K562 (cell line): ENCODE data around the gene CREB3L1. TPM values are rescaled to one million over a fixed set of nuclear protein-coding genes. Genes with fewer than 3 reads are reported as not detected.

ENCODE experiments used
- ATAC-seq: fragments of 200-7000 bp; cut with Tn5 transposase; 3 replicates; pipeline ENCODE4 v1.9.1; 2020; ENCODE audit warnings: moderate library complexity
- BruUV-seq: library from RNA; stranded (reverse); fragments of 400-500 nt; replicated peaks from 2 replicates; lab custom pipeline; 2021; lab: Mats Ljungman, UMichigan
- CTCF ChIA-PET: fragments of 300-600 bp; formaldehyde crosslinking; extraction: SDS; loops from one replicate; lab custom pipeline; 2021; ENCODE audit warnings: low intra/inter-chr PET ratio; lab: Yijun Ruan, JAX
- POLR2A ChIA-PET: fragments of 300-600, 350-650 bp; sonication (Branson Sonifier 250); formaldehyde crosslinking; extraction: SDS; loops from one replicate; lab custom pipeline; 2021; ENCODE audit warnings: antibody characterized with exemption, inconsistent platforms; lab: Yijun Ruan, JAX
- DNase-seq, 4 experiments: peaks; one replicate each; pipeline versions ENCODE4 v3.0.0 to v3.0.0-alpha.2; 2011 to 2018; ENCODE audit warnings: low spot score in 3 of 4, mixed read lengths in 3 of 4; ENCODE audit errors: extremely low read depth in 1 of 4
- FAIRE-seq: peaks from 2 replicates; lab custom pipeline; 2011; peaks lifted over from hg19 to GRCh38; lab: Jason Lieb, UNC
- H2AFZ ChIP-seq: 2 replicates; pipeline ENCODE4 v1.6.0; 2011; ENCODE audit warnings: low read depth, low read length, control low read depth, inconsistent platforms
- H3K27ac ChIP-seq: fragments of 200-600 bp; 3 replicates; pipeline ENCODE4 v1.8.0; 2011; ENCODE audit warnings: low read depth, mild to moderate bottlenecking, control low read depth, inconsistent platforms, low read length, moderate library complexity, mixed read lengths; ENCODE audit errors: extremely low read depth
- H3K27me3 ChIP-seq, 2 experiments: fragments of 300-600 bp in 1 of 2; 2 replicates in 1 of 2; 3 replicates in 1 of 2; pipeline versions ENCODE4 v1.6.0 to v1.8.0; 2011; ENCODE audit warnings: inconsistent platforms in 2 of 2, low read length in 2 of 2, mild to moderate bottlenecking in 1 of 2, mixed read lengths in 1 of 2, moderate library complexity in 1 of 2; ENCODE audit not compliant: control insufficient read depth in 2 of 2, insufficient read depth in 2 of 2
- H3K36me3 ChIP-seq: fragments of 300-600 bp; 3 replicates; pipeline ENCODE4 v1.8.0; 2011; ENCODE audit warnings: mild to moderate bottlenecking, low read length, inconsistent platforms; ENCODE audit not compliant: control insufficient read depth, insufficient read depth
- H3K4me1 ChIP-seq, 2 experiments: fragments of 200-600 bp in 1 of 2; replicated peaks in 1 of 2; 2 replicates in 1 of 2; 3 replicates in 1 of 2; pipeline versions ENCODE4 v1.5.1 to v1.8.0; 2011; ENCODE audit warnings: inconsistent platforms in 2 of 2, low read length in 2 of 2, mild to moderate bottlenecking in 1 of 2, mixed read lengths in 1 of 2, moderate library complexity in 1 of 2; ENCODE audit not compliant: control insufficient read depth in 2 of 2, insufficient read depth in 2 of 2
- H3K4me2 ChIP-seq: 2 replicates; pipeline ENCODE4 v1.6.1; 2011; ENCODE audit warnings: low read length, control low read depth, inconsistent platforms, mixed read lengths; ENCODE audit not compliant: insufficient read depth
- H3K4me3 ChIP-seq: fragments of 200-600 bp; sonication (generic), shearing (Covaris generic); 2 replicates; pipeline ENCODE4 v1.5.1; 2016; ENCODE audit warnings: control low read depth, inconsistent platforms
- H3K79me2 ChIP-seq: fragments of 200-600 bp; 3 replicates; pipeline ENCODE4 v1.8.0; 2011; ENCODE audit warnings: low read length, inconsistent platforms; ENCODE audit not compliant: control insufficient read depth, insufficient read depth
- H3K9ac ChIP-seq, 2 experiments: 2 replicates each; pipeline versions ENCODE4 v1.6.0 to v1.6.1; 2011; ENCODE audit warnings: low read depth in 2 of 2, low read length in 2 of 2, control low read depth in 1 of 2, inconsistent platforms in 1 of 2, mild to moderate bottlenecking in 1 of 2, mixed read lengths in 1 of 2; ENCODE audit not compliant: insufficient read depth in 1 of 2
- H3K9me1 ChIP-seq: one replicate; pipeline ENCODE4 v1.6.0; 2011; ENCODE audit warnings: inconsistent platforms, mild to moderate bottlenecking, low read length, moderate library complexity; ENCODE audit not compliant: control insufficient read depth, insufficient read depth
- H3K9me3 ChIP-seq: replicated peaks from 2 replicates; pipeline ENCODE4 v1.5.1; 2011; ENCODE audit warnings: low read depth, low read length, inconsistent platforms; ENCODE audit not compliant: control insufficient read depth, insufficient read depth
- H4K20me1 ChIP-seq: replicated peaks from 2 replicates; pipeline ENCODE4 v1.6.1; 2011; ENCODE audit warnings: low read length, inconsistent platforms, mixed read lengths; ENCODE audit not compliant: control insufficient read depth, insufficient read depth
- ARHGAP35 ChIP-seq: fragments of 450-650 bp; IDR thresholded peaks from 2 replicates; pipeline ENCODE4 v1.6.1; 2018; ENCODE audit not compliant: partially characterized antibody
- ATF3 ChIP-seq, 2 experiments: fragments of 450-650 bp in 1 of 2; sonication (generic) in 1 of 2; formaldehyde crosslinking in 1 of 2; IDR thresholded peaks in 1 of 2; conservative IDR thresholded peaks in 1 of 2; 2 replicates each; pipeline versions ENCODE4 v1.6.1 to v1.8.1; 2016 to 2023; ENCODE audit warnings: mild to moderate bottlenecking in 2 of 2, moderate library complexity in 2 of 2, inconsistent platforms in 1 of 2, missing genetic modification reagents in 1 of 2
- ATF6 ChIP-seq: sonication (generic); formaldehyde crosslinking; IDR thresholded peaks from 2 replicates; pipeline ENCODE4 v1.4.0; 2020; ENCODE audit warnings: mild to moderate bottlenecking, missing genetic modification reagents
- CEBPB ChIP-seq: fragments of 450-650 bp; IDR thresholded peaks from 2 replicates; pipeline ENCODE4 v1.6.1; 2016; ENCODE audit warnings: missing genetic modification characterization, missing compliant biosample characterization
- CEBPG ChIP-seq, 3 experiments: fragments of 200-800 bp in 1 of 3; sonication (Bioruptor generic) in 1 of 3; sonication (generic) in 1 of 3; formaldehyde crosslinking in 1 of 3; IDR thresholded peaks in 2 of 3; conservative IDR thresholded peaks in 1 of 3; 2 replicates each; pipeline versions ENCODE4 v1.6.1 to v1.8.0; 2016 to 2022; ENCODE audit warnings: missing compliant biosample characterization in 2 of 3, missing genetic modification characterization in 2 of 3, mild to moderate bottlenecking in 1 of 3, missing genetic modification reagents in 1 of 3
- ETV1 ChIP-seq: fragments of 450-650 bp; conservative IDR thresholded peaks from 2 replicates; pipeline ENCODE4 v1.6.1; 2016; ENCODE audit warnings: missing genetic modification characterization, control low read depth, low read depth, missing compliant biosample characterization
- FOXP4 ChIP-seq: sonication (generic); formaldehyde crosslinking; IDR thresholded peaks from 2 replicates; pipeline ENCODE4 v1.8.0; 2022; ENCODE audit warnings: mild to moderate bottlenecking, missing genetic modification reagents, borderline replicate concordance
- MAZ ChIP-seq, 2 experiments: fragments of 450-650 bp in 1 of 2; sonication (generic) in 1 of 2; formaldehyde crosslinking; IDR thresholded peaks in 1 of 2; conservative IDR thresholded peaks in 1 of 2; 2 replicates each; pipeline versions ENCODE4 v1.4.0 to v1.5.0; 2020; ENCODE audit warnings: mild to moderate bottlenecking in 1 of 2, missing genetic modification reagents in 1 of 2
- ZNF174 ChIP-seq: fragments of 250-450 bp; sonication (Bioruptor Pico); IDR thresholded peaks from 2 replicates; pipeline ENCODE4 v1.4.0; 2020; ENCODE audit warnings: mild to moderate bottlenecking
- ZNF583 ChIP-seq: fragments of 250-450 bp; sonication (Bioruptor Pico); IDR thresholded peaks from 2 replicates; pipeline ENCODE4 v1.4.0; 2020
- WGBS: fragments of 100-300 bp; shearing (Covaris generic); methylation state at CpG from one replicate; pipeline ENCODE4 v1.1.6; 2016; ENCODE audit warnings: low coverage, mixed read lengths; ENCODE audit not compliant: insufficient coverage; ENCODE audit errors: missing lambda C conversion rate; 5-methylcytosine and 5-hydroxymethylcytosine counted together
- in situ Hi-C: fragments of 300-500 bp; cut with MboI; formaldehyde crosslinking; loops from 4 replicates; pipeline ENCODE4 v1.15.0; 2018; ENCODE audit warnings: inconsistent platforms, mixed read lengths
- intact Hi-C: fragments of 100-400 bp; cut with micrococcal nuclease; formaldehyde crosslinking; loops from 2 replicates; pipeline ENCODE4 v1.14.2; 2022
- polyA plus RNA-seq, 8 experiments: library from polyadenylated mRNA; depleted of rRNA in 4 of 8; stranded (reverse) in 5 of 8; unstranded in 3 of 8; fragments of >200 nt; fragmentation: Nextera tagmentation in 2 of 8; fragmentation: Illumina TruSeq in 1 of 8; extraction: Ambion mirVana in 2 of 8; extraction: Trizol in 1 of 8; gene quantifications; 2 replicates each; pipeline versions ENCODE4 v1.2.1 to v1.2.3, GENCODE V29; 2011 to 2014; ENCODE audit warnings: inconsistent platforms in 1 of 8, missing spikeins in 1 of 8
- total RNA-seq, 7 experiments: library from RNA; depleted of rRNA in 6 of 7; stranded (reverse); fragments of >200 nt in 6 of 7; fragmentation: Illumina TruSeq in 2 of 7; extraction: Trizol in 2 of 7; gene quantifications; 2 replicates each; pipeline versions ENCODE4 v1.2.1 to v1.2.3, GENCODE V29; 2011 to 2021; ENCODE audit warnings: low replicate concordance in 1 of 7
- TF ChIP-seq, protein P1 (sequence below): fragments of 200-800 bp; sonication (Bioruptor generic); IDR thresholded peaks from 2 replicates; pipeline ENCODE4 v1.6.1; 2017; ENCODE audit warnings: missing genetic modification characterization, missing compliant biosample characterization
- TF ChIP-seq, protein P2 (sequence below): fragments of 450-650 bp; IDR thresholded peaks from 2 replicates; pipeline ENCODE4 v1.6.1; 2016; ENCODE audit warnings: missing biosample characterization, missing genetic modification characterization

Gene CREB3L1
- total and polyA plus RNA-seq, 9 of the 15 experiments (the other 6 are each of a cell fraction or from before 2014, with no cell fraction given), result 1.2 to 27.6 (median 3.7) TPM

GRCh38 chr11:46356924-46357482, 79.5 kb downstream of the CREB3L1 start:
- H3K4me3 ChIP-seq, result no peak overlapping the region
- CTCF ChIA-PET, result no interaction called here
- H4K20me1 ChIP-seq, result peaks cover 8% of the 10 kb centered on the region
- H3K36me3 ChIP-seq, result peaks cover 40% of the 10 kb centered on the region; the same call in 1 of the 3 replicates
- POLR2A ChIA-PET, result interaction anchor here (1.1 kb wide), 1 partner anchor 9 kb away, joined by 4 read pairs; the partner anchor contains the start of gene DGKZ
- no peaks in the 10 kb centered on the region for H3K27me3 ChIP-seq
- no peaks in the 10 kb centered on the region for H3K9me3 ChIP-seq
- peaks cover 76% of the 10 kb centered on the region for H3K79me2 ChIP-seq
- intact Hi-C loops (no loop called here), in situ Hi-C loops (no loop called here)
- no peak for ATAC-seq
- peak overlapping the region in 1 of 2 experiments; percentile 81; a peak in 1 of 4 replicates for H3K9ac ChIP-seq
- no peak for DNase-seq
- 66% methylated on average over 7 of the region's 7 CpGs for WGBS
- no peak overlapping the region for H3K4me2 ChIP-seq
- no peak overlapping the region for H2AFZ ChIP-seq
- H3K9me1 ChIP-seq, result peaks cover 4% of the 10 kb centered on the region
- H3K4me1 ChIP-seq, result peaks cover 38 to 51% of the 10 kb centered on the region in 2 experiments
- no TSS peak for BruUV-seq
- peak overlapping the region; percentile 53; the same call in 1 of the 3 replicates for H3K27ac ChIP-seq
- peak; percentile 51 for FAIRE-seq
- TF ChIP-seq ATF6 (CRISPR knock-in tag) (no peak), ZNF174 (no peak), CEBPB (tag) (peak; percentile 97), ZNF583 (no peak), FOXP4 (no peak), ETV1 (no peak), MAZ (CRISPR knock-in tag; conservative IDR thresholded peaks at IDR 0.05 in 1 of 2, IDR thresholded peaks at IDR 0.05 in 1 of 2) (no peak), ARHGAP35 (no peak), ATF3 (IDR thresholded peaks at IDR 0.05) (peak; percentile 24; the same call in 1 of the 2 replicates), ATF3 (CRISPR knock-in tag; conservative IDR thresholded peaks at IDR 0.05) (no peak), CEBPG (CRISPR knock-in tag; IDR thresholded peaks at IDR 0.05) (peak; percentile 83), CEBPG (tag; conservative IDR thresholded peaks at IDR 0.05 in 1 of 2, IDR thresholded peaks at IDR 0.05 in 1 of 2) (peak; percentile 76 to 90)
- TF ChIP-seq, protein P1, sequence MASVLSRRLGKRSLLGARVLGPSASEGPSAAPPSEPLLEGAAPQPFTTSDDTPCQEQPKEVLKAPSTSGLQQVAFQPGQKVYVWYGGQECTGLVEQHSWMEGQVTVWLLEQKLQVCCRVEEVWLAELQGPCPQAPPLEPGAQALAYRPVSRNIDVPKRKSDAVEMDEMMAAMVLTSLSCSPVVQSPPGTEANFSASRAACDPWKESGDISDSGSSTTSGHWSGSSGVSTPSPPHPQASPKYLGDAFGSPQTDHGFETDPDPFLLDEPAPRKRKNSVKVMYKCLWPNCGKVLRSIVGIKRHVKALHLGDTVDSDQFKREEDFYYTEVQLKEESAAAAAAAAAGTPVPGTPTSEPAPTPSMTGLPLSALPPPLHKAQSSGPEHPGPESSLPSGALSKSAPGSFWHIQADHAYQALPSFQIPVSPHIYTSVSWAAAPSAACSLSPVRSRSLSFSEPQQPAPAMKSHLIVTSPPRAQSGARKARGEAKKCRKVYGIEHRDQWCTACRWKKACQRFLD (CRISPR knock-in tag), result 0 out of 2 replicates have a peak, but pooled peaks have one; percentile 4
- TF ChIP-seq, protein P2, sequence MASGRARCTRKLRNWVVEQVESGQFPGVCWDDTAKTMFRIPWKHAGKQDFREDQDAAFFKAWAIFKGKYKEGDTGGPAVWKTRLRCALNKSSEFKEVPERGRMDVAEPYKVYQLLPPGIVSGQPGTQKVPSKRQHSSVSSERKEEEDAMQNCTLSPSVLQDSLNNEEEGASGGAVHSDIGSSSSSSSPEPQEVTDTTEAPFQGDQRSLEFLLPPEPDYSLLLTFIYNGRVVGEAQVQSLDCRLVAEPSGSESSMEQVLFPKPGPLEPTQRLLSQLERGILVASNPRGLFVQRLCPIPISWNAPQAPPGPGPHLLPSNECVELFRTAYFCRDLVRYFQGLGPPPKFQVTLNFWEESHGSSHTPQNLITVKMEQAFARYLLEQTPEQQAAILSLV (tag), result peak; percentile 47; the same call in 1 of the 2 replicates
